GM06990 (cell line): ENCODE data around the gene PRPH.
A peak's percentile ranks its signal among the peaks of the same experiment; 100 is the strongest.

Source experiments
- DNase-seq: peaks from one replicate; pipeline ENCODE4 v3.0.0-alpha.2; 2011; ENCODE audit not compliant: insufficient read length; ENCODE audit errors: extremely low read depth
- H3K27me3 ChIP-seq: replicated peaks from 2 replicates; pipeline ENCODE4 v1.6.0; 2011; ENCODE audit warnings: low read length; ENCODE audit not compliant: control insufficient read depth, insufficient read depth
- H3K36me3 ChIP-seq: 2 replicates; pipeline ENCODE4 v1.5.1; 2011; ENCODE audit warnings: low read length; ENCODE audit not compliant: control insufficient read depth, insufficient read depth
- H3K4me3 ChIP-seq: replicated peaks from 2 replicates; pipeline ENCODE4 v1.5.1; 2011; ENCODE audit warnings: low read depth, mild to moderate bottlenecking, control low read depth, low read length
- CTCF ChIP-seq: IDR thresholded peaks from 2 replicates; pipeline ENCODE4 v1.5.1; 2011; ENCODE audit warnings: low read length, control low read depth, mild to moderate bottlenecking, inconsistent platforms; ENCODE audit not compliant: insufficient read depth, poor library complexity, severe bottlenecking

PRPH gene

GRCh38 chr12:49297695-49298060 is 2.7 kb downstream of the PRPH start:
- no peak for TF ChIP-seq CTCF
- H3K4me3 ChIP-seq = no peak overlapping the region; the same call in 1 of the 2 replicates
- no peak for DNase-seq

GRCh38 chr12:49298160-49298559 is 3.2 kb downstream of the PRPH start:
- peak; percentile 39 for TF ChIP-seq CTCF
- H3K27me3 ChIP-seq = peaks cover 6% of the 10 kb centered on the region; the same call in 1 of the 2 replicates

More at GRCh38 chr12:49297695-49298060, 2.7 kb downstream of the PRPH start:
- H3K27me3 ChIP-seq = peaks cover 6% of the 10 kb centered on the region; the same call in 1 of the 2 replicates
- no peaks in the 10 kb centered on the region for H3K36me3 ChIP-seq

GRCh38 chr12:49301760-49302159 is 6.8 kb downstream of the PRPH start:
- DNase-seq = no peak
- peaks cover 4% of the 10 kb centered on the region; the same call in 1 of the 2 replicates for H3K27me3 ChIP-seq

More at GRCh38 chr12:49298160-49298559, 3.2 kb downstream of the PRPH start:
- no peak for DNase-seq
- Histone ChIP-seq H3K4me3 (no peak overlapping the region), H3K36me3 (no peaks in the 10 kb centered on the region)

GRCh38 chr12:49304161-49304560 is 9.2 kb downstream of the PRPH start:
- no peak for TF ChIP-seq CTCF
- DNase-seq = no peak
- Histone ChIP-seq H3K36me3 (no peaks in the 10 kb centered on the region), H3K4me3 (no peak overlapping the region), H3K27me3 (no peaks in the 10 kb centered on the region; the same call in 1 of the 2 replicates)

More at GRCh38 chr12:49301760-49302159, 6.8 kb downstream of the PRPH start:
- Histone ChIP-seq H3K36me3 (no peaks in the 10 kb centered on the region), H3K4me3 (no peak overlapping the region)
- no peak for TF ChIP-seq CTCF

GRCh38 chr12:49305762-49306510 is 11.0 kb downstream of the PRPH start:
- Histone ChIP-seq H3K36me3 (no peaks in the 10 kb centered on the region), H3K4me3 (no peak overlapping the region), H3K27me3 (no peaks in the 10 kb centered on the region; the same call in 1 of the 2 replicates)
- no peak for TF ChIP-seq CTCF
- no peak for DNase-seq
